ENCODE results near the gene MLPH.

Gene MLPH, protein sequence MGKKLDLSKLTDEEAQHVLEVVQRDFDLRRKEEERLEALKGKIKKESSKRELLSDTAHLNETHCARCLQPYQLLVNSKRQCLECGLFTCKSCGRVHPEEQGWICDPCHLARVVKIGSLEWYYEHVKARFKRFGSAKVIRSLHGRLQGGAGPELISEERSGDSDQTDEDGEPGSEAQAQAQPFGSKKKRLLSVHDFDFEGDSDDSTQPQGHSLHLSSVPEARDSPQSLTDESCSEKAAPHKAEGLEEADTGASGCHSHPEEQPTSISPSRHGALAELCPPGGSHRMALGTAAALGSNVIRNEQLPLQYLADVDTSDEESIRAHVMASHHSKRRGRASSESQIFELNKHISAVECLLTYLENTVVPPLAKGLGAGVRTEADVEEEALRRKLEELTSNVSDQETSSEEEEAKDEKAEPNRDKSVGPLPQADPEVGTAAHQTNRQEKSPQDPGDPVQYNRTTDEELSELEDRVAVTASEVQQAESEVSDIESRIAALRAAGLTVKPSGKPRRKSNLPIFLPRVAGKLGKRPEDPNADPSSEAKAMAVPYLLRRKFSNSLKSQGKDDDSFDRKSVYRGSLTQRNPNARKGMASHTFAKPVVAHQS

DNA sequence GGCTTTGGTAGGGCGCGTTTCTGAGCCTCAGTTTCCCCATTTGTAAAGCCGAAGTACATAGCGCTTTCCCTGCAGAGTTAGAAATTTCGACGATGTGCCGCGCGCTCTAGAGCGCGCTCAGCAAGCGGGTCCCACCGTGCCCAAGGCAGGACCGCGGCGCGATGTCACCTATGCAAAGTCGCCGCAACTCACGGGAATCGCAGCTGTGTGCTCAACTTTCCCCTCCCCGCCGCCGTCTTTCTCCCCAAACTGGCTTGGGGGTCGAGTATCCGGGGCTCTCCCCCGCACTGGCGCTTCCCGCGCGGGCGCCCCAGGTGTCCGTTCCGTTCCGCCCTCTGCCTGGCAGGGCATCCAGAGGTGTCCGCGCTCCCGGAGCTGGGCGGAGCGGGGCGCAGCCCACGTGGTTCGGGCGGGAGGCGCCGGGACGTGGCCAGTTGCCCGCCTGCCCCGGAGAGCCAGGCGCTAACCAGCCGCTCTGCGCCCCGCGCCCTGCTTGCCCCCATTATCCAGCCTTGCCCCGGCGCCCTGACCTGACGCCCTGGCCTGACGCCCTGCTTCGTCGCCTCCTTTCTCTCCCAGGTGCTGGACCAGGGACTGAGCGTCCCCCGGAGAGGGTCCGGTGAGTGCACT lies at the start of gene MLPH:
TSS of gene MLPH (plus strand) at position 433 of the 630 bp plus-strand sequence. CDS start 6,176 bp downstream, outside the sequence.
- no peak for DNase-seq (ENCODE audit: low spot score)

DNA sequence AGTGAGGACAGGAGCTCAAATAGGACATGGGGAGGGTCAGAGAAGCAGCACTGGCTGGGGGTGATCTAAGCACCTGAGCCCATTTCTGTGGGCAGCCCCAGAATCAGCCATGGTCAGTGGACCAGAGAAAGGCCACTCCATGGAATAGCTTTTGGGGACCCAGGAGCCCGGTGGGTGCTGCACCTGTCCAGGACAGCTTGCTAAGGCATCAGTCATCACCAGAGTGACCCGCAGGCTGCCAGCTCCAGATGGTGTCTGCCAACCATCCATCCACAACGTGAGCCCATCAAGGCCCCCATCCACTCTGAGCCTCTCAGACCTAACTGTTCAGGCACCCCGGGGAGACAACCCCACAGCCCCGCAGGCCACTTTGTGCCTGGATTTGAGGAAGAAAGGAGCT lies 49.5 kb upstream of the MLPH start:
- DNase-seq (ENCODE audit: low spot score) = no peak

DNA sequence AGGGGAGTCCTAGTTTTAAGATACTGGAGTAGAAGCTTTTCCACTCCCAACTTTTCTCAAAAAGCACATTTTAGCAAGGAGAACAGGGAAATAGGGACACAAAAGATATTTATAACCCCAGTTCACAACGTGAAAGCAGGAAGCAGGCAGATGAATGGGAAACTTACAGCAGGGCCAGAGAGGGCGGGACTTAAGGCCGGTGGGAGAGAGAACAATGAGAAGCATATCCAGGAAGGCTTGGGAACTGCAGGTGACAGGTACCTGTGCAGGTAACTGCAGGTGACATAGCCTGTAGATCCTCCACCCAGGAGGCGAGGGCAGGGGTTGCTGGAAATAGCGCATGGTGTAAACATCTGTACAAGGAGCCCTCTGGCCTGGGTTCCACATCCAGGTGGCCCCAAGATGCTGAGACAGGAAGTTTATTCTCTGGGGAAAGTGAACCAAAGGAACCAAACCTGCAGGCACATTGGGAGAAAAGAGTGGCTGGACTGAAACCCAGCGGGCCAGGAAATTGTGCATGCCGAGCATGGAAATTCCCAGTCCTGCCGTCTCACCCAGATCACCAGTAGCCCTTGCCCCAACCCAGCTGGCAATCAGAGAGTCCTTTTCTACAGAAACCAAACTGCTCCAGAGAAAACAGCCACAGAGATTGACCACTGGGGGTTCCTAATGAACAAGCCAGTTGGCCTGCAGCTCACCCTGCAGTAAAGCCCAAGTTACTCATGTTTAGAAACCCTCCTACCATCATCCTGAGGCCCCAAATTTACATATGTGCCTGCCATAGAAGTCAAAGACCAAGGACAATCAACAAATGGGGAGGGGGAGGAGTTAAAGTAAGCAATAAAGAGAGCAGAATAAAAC lies 48.7 kb upstream of the MLPH start:
- no peak for DNase-seq (ENCODE audit: low spot score)

DNA sequence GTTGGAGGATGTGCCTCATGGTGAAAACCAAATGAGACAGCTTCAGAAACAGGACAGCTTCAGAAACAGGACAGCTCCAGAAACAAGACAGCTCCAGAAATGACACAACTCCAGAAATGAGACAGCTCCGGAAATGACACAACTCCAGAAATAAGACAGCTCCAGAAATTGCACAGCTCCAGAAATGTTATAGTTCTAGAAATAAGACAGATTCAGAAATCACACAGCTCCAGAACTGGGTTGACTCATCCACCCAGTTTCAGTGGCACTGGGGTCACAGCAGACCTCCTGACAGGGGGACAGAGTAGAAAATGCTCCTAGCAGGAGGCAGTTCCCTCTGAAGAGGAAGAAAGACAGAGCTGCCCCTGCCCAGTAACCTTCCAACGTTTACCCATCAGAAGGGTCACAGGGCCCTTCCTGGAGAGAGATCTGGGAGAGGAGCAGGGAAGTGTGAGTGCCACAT lies 46.2 kb upstream of the MLPH start:
- DNase-seq (ENCODE audit: low spot score) = no peak

DNA sequence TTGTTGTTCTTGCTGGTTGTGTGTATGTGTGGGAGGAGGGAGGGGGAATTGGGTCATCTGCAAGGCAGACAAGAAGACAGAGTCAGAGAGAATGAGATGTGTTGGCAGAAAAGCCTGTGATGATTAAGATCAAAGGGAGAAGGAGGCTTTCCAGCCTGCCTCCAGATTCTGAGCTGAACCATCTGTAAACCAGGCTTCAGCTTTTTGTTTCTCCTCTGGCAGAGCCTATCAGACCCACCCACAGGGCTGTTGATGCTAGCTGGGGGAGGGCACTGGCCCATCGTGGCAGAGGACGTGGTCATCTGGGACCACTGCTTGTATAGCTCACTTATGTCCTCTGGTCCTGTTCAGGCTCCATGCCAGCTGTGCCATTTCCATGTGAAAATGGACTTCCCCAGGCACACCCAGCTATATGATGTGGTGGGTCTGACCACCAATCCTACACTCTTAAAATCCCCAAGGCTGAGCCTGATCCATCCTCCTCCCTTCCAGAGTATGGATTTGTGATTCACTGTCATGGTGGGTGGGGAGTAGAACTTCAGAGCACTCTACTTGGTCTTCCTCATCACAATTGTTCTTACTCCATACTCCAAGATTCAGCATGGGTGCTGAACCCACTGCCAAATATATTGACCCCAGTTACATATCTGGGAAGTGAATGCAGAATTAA lies 45.3 kb upstream of the MLPH start:
- no peak for DNase-seq (ENCODE audit: low spot score)

DNA sequence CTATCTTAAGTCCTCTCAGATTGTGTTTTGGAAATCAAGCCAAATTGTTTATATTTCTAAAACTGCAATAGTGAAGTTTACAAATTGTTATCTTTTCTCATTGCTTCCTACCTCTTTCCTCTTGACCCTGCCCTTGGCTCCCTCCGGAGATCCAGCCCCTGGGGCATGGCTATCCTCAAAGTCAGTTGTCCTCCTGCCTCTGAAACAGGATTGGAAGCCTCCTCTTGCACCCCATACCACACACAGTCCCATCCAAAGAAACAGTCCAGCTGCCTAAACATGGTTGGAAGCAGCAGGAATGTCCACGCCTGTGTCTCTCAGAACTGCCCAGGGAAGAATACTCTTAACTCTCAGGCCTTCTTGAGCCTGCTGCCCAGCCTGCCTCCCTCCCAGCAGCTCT lies 43.0 kb upstream of the MLPH start:
- no peak for DNase-seq (ENCODE audit: low spot score)

DNA sequence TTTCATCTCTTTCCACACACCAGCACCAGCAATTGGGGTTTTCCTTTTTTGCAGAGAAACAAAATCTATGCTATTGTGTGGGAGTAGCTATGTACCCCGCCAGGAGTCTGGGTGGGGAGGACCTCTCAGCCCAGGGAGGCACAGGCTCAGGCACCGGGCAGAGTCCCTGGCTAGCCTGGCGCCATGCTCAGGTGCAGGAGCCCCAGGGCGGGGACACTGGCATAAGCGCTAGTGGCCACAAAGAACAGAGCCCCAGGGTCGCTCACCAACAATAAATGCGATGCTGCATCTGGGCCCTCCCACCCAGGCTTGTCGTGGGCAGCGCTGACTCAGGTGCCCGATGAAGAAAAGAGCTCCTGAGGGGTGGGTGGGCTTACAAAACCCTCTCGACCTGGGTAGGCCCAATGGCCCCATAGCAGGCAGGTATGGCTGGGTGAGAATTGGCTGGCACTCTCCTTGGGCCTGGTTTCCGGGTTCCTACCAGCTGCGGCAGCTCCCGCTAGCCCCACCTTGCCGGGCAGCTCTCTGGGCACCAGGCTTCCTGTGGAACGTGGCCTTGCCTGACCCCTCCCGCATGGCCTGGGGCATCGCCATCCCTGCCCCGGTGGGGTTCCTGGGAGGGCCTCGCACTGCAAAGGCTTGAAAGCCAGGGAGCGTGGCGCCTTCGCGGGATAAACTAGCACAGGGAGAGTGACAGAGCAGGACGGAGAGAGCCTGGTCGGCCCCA lies 41.3 kb upstream of the MLPH start:
- DNase-seq (ENCODE audit: low spot score) = no peak

DNA sequence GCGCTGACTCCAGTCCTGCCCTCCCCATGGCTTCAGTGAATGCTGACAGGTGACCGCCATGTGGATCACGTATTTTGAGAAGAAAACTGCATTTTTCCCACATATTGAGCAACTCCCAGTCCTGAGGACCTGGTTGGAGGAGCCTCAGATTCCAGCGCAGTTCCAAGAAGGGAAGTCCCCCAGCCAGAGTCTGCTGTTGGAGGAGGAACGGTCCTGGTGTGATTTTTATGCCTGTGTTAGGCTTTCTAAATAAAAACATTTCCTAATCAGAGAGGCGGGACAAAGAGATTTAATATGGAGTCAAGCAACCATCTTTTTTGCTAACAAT lies 40.7 kb upstream of the MLPH start:
- DNase-seq (ENCODE audit: low spot score) = no peak

DNA sequence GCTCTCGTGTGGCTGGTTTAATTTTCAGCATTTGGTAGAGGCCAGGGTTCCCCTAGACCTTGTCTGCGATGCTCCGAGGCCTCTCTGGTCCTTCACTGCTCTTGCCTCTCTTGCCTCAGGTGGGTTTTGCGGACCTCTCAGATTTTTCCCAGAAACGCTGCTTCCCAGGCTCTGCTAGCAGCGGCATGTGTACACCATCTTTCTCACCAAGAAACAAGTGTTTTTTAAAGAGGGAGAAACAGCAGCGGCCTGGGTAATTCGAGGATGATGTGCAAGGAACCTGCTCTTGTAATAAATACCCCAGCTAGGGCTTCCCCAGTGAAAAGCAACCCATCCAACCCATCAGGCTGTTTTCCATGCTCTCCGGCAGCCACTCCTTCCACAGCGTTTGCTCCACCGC lies 39.6 kb upstream of the MLPH start:
- DNase-seq (ENCODE audit: low spot score) = no peak

DNA sequence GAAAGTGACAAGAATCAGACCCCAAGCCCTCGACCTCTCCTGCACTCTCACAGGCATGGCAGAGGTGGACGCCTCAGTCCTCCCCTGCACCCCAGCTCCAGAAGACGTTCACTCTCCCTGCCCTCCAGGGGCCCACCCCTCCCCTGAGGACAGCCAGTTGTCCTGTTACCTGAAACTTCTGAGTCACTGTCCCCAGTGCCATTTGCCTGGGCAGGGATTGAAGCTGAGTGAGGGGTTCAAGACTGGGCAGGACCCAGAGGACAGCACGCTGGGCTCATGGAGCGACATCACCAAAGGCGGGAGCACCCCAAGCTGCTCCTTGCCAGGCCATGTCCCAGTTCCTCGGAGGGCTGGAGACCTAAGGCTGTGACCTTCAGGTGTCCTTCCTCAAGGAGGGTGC lies 38.9 kb upstream of the MLPH start:
- no peak for DNase-seq (ENCODE audit: low spot score)

DNA sequence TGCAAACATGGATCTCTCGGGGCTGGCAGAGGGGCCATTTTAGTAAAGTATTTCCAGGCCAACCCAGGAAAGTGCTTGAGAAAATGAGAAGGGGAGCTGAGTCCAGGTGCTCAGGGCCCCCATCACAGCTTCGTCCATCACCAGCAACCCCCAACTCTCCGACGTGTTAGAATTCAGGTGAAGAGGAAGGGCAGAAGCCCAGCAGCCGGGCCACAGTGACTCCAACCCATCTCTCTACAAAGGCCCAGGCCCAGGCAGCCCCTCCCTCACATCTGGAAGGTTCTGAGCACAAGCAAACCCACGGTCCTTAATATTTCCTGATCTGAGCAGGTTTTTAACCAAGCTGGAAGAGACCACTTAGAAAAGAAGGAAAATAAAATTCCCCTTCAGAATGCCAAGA lies 38.4 kb upstream of the MLPH start:
- no peak for DNase-seq (ENCODE audit: low spot score)

DNA sequence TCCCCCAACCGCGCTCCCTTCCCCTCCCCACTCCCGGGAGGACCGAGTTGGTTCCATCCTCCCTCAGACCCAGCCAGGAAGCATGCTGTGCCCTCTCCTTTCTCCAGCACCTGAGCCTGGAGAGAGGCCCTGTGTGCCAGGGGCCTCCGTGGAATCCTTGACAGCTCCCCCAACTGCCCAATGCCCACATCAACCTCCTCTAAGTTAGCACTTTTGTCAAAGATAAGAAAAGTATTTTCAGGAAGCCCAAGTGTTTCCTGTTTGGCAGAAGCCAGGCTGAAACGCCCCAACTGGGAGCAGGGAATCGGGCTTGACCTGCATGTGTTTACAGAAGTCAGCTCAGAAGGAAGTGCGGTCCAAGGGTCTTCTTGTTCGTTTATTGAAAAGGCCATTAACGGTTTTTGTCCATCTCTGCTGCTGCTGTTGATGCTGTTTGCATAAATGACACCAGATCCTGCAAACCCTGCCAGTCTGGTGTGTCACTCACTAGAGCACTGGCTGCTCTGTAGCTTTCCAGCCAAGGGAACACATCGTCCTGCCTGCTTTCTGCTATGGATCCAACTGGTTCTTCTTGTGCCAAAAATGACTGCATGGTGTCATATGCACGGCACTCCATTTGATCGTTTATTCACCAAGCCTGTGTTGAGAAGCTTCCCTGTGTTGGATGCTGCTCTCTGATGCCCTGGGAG lies 37.7 kb upstream of the MLPH start:
- no peak for DNase-seq (ENCODE audit: low spot score)

DNA sequence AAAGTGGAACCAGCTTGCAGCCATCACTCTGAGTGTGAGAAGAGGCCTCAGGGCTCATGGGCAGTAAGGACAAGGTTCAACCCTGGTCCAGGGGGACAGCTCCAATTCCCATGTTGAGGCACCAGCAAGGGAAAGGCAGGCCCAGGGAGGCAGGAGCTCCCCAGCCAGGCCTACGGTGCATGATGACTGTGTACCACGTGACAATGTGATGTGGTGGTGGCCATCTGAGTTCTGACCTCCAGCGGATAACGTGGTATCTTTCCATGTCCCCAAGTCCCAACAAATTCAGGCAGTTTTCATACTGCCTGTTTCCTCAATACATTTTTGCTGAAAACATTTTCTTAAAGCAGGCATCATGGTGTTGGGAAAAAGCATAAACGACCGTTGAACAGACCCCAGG lies 36.9 kb upstream of the MLPH start:
- DNase-seq (ENCODE audit: low spot score) = no peak

DNA sequence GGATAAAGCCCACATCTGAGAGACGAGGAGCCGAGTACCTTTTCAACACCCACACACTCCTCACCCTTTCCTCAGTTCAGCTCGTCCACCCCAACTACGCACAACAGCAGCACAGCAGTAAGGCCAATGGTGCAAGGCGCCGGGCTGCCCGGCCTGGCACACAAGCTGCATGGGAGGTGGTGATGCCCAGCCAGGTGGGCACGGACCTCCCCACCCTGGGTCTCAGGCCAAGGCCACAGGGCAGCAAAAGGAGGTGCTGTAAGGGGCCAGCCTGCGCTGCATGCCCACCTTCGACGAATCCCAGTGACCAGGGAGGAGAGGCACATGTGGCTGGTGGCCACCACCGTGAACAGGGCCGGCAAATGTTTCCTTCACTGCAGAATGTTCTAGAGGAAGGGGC lies 36.5 kb upstream of the MLPH start:
- no peak for DNase-seq (ENCODE audit: low spot score)

DNA sequence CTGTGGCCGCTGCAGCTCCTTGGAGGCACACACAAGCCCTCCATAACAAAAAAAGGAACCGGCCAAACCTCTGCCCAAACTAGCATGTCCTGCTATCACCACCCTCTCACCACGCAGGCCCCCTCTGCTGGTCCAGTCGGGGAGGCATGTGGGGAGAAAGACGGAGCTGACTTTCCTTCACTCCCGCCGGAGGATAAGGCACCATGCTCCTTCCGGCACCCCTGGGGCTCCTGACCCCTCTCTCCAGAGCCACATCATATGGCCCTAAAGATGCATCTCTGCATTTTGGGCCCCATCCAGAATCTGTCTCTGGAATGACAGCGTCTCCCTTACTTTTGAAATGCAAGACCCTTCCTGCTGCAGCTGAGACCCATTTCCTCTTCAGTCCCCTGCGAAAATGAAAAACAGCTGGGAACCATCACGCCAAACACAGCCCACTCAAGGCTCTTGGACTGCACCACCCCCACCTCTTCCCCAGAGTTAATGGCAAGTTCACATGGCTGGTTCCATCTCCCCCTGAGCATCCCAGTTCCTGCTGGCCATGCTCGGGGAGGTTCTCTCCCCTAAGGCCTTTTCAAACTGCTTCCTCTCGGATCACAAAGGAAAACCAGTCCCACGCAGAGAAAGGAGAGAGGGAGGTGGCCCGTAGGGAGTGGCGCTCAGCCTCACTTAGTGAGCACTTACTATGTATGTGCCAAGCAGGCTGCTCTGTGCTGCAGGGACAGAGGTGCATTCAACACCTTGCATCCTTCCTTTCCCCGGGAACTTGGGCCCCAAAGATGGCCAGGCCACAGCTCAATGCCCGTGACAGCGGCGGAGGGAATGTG lies 35.2 kb upstream of the MLPH start:
- DNase-seq (ENCODE audit: low spot score) = no peak

DNA sequence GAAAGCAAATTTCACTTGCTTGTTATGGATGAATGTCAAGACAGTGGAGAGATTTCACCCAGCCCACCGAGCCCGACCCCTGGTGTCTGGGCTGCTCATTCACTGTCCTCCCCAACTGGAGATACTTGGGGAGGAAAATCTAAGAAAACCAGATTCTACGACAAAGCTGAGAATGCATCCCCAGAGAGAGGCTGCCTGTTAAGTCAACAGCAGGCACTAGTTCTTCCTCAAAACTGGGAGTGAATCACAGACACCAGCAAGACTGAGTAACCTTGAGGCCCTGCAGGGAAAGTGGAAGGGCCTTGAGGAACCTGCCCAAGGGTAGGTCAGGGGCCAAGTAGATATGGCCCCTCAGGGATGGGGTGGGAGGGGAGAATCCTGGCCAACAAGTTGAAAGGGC lies 34.2 kb upstream of the MLPH start:
- no peak for DNase-seq (ENCODE audit: low spot score)

DNA sequence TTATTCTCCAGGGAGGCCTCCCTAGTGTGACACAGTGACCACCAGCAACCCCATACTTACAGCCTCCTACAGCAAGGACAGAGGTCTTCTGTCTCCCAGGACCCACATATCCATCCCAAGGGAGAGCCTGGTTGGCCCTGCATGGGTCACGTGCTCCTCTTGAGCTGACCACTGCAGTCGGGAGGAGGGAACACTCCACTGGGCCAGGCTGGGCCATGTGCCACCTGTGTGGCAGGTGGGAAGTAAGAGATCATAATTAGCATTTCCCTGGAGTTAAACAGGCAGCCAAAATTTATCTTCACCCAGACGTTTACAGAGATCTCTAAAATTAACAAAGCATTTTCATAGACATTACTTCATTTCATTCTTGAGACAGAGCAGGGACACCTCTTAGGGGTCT lies 33.4 kb upstream of the MLPH start:
- DNase-seq (ENCODE audit: low spot score) = no peak

DNA sequence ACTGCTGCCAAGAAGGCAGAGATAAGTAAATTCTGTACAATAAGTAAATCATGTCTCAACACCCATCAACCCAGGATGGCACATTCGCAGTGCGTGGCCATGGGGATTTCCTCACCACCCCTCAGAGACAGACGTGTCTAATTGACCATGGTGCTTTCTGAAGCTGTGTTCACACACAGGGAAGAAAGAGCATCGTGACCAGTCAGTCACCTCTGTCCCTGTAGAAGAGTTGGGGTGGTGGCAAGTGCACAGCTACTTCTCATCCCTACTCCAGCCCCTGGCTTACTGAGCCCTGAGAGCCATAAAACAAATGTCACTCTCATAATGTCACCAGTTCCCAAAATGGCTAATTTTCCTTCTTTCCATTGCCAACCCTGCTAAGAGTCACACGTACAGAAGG lies 31.3 kb upstream of the MLPH start:
- no peak for DNase-seq (ENCODE audit: low spot score)

DNA sequence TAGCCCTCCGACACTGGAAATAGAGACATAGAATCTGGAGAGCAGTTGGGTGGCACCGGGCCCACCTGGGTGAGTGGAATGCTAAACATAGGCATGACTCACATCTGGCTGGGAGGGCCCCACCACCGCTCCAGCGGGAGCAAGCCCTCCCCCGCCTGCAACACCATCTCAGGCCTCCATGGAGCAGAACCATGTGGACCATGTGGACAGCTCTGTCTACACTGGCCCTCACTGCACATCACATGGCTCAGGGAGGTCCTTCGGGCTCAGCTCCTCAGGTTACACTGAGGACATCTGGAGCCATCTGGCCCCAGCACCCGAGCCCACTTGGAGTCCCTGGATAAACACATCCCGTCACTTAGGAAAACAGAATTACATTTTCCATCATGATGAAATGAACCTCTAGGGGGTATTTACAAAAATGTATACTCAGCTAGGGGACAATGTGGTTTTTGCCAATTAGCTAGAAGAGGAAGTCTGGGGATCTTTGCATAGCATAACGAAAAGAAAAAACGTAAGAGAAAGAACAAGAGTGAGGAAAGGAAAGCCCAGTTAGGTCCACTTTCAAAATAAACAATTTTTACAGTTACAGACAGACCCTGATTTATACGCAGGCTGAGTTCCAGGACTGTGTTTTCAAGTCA lies 30.7 kb upstream of the MLPH start:
- DNase-seq (ENCODE audit: low spot score) = no peak
